A549 treated with AZD9567 at 1 μM for 4 hours (cell line): ENCODE measurements around the gene DMRT1. TPM values are rescaled to one million over a fixed set of nuclear protein-coding genes. Genes with fewer than 3 reads are reported as not detected.

Experiments
- total RNA-seq: library from RNA; stranded (reverse); fragments of 200-300 nt; extraction: Qiagen RNA extraction; gene quantifications from 5 replicates; pipeline ENCODE4 v1.2.3, GENCODE V29; 2022; ENCODE audit not compliant: insufficient read depth

The DMRT1 gene
- total RNA-seq = 0.03 to 0.05 TPM (median 0.05 TPM) in 3 of 5 replicates, not detected in the others

DNA sequence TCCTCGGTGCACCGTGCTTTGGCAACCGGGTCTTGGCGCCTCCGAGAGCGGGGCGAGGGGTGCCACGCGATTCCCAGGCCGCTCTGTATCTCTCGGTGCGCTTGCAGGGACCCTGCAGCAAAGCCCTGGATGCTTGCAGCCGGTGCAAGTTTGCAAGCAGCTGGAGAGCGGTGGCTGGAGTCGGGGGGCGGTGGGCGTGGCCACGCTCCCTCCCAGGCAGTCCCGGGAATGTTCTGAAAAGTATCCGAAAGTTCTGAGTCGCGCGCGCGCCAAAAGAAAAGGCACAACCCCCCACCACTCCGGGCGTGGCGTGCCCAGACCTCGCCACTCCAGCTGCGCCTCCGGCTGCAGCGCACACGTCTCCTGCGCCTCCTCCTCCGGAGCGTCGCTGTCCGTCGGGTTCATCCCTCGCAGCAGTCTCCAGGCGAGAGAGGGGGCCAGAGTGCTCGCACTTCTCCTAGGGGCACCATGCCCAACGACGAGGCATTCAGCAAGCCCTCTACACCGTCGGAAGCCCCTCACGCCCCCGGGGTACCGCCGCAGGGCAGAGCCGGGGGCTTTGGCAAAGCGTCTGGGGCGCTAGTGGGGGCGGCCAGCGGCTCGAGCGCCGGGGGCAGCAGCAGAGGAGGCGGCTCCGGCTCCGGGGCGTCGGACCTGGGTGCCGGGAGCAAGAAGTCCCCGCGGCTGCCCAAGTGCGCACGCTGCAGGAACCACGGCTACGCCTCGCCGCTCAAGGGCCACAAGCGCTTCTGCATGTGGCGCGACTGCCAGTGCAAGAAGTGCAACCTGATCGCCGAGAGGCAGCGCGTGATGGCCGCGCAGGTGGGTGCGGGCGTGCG is at the start of gene DMRT1:
DMRT1 (plus strand) TSS at position 327 of the 839 bp plus-strand sequence; CDS start at position 469, 142 bp downstream.

DNA sequence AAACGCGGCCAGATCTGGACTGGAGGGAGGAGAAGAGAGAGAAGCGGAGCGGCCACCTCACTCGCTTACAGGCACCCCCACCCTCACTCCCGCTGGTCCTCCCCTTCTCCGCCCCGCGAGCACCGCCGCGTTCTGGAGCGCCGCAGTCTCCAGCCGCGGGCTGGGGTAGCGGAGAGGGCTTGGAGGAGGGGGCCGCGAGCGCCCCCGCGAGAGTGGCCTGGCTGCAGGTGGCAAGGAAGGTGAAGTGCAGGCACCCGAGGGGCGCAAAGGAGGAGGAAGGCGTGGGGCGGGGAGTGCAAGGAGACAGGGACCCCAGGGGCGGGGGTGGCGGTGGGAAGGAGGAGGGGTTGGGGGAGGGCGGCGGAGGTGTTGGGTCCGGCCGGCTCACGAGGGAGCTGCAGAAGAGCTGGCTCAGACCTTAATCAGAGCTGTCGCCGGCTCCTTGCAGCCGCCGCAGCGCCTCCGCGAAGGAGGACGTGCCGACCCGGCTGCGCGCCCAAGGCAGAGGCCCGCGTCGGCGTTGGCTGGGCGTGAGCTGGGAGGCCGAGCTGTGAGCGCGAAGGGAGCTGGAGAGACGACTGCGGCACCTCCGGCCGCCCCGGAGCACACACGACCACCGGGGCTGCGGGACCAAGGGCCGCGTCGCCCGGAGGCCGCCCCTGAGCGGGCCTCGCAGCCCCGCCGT is 134.9 kb downstream of the DMRT1 start, which contains the start of gene DMRT3:
DMRT3 (plus strand) TSS at position 398 of the 685 bp plus-strand sequence. CDS start 347 bp downstream, outside the sequence.

Other genes with a start within 250 kb of the DMRT1 start
- gene DMRT3, start 135.0 kb downstream of the DMRT1 start, total RNA-seq = 0.03 to 0.05 TPM in 2 of 5 replicates, not detected in the others
- gene DMRT2, start 208.7 kb downstream of the DMRT1 start, total RNA-seq = 0.03 to 0.07 TPM (median 0.07 TPM) in 4 of 5 replicates, not detected in the other